Liver (tissue), 3 donors: ENCODE data around the gene PDE9A.

Source experiments
- HNF4G ChIP-seq: IDR thresholded peaks from 2 replicates; pipeline ENCODE4 v1.6.1; 2016; ENCODE audit warnings: antibody characterized with exemption
- RXRA ChIP-seq, 2 donors: IDR thresholded peaks; 2 replicates each; pipeline ENCODE4 v1.6.1; 2017 to 2018; ENCODE audit warnings: antibody characterized with exemption in 2 of 2, mild to moderate bottlenecking in 1 of 2
- TAF1 ChIP-seq: conservative IDR thresholded peaks from 2 replicates; pipeline ENCODE4 v1.6.1; 2016; ENCODE audit warnings: antibody characterized with exemption, mild to moderate bottlenecking
- YY1 ChIP-seq: IDR thresholded peaks from 2 replicates; pipeline ENCODE4 v1.6.1; 2016; ENCODE audit warnings: antibody characterized with exemption, mild to moderate bottlenecking
- TF ChIP-seq, protein P1 (sequence below): fragments of 150-350 bp; IDR thresholded peaks from 2 replicates; pipeline ENCODE4 v1.5.1; 2017; ENCODE audit warnings: improper control_type of control experiment, low read depth, low read length; ENCODE audit not compliant: missing input control
- TF ChIP-seq, protein P2 (sequence below): IDR thresholded peaks from 2 replicates; pipeline ENCODE4 v1.6.1; 2016; ENCODE audit warnings: antibody characterized with exemption
- TF ChIP-seq, protein P3 (sequence below): IDR thresholded peaks from 2 replicates; pipeline ENCODE4 v1.6.1; 2016; ENCODE audit warnings: antibody characterized with exemption, mild to moderate bottlenecking
- donor health status: healthy.
- donor health status: healthy.

DNA sequence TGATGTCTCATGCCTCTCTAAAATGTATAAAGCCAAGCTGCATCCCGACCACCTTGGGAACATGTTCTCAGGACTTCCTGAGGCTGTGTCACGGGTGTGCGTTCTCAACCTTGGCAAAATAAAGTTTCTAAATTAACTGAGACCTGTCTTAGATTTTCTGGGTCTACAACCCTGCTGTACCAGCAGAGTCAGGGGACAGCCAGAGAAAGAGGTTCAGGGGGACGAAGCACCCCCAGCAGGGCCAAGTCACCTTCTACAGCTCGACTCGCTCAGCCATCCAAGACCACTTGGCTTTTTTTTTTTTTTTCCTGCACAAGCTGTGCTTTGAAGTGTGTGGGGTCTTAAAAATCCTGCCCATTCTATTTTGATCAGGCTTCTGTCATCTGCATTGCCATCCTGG, 28.5 kb upstream of the PDE9A start:
- TF ChIP-seq, protein P1, sequence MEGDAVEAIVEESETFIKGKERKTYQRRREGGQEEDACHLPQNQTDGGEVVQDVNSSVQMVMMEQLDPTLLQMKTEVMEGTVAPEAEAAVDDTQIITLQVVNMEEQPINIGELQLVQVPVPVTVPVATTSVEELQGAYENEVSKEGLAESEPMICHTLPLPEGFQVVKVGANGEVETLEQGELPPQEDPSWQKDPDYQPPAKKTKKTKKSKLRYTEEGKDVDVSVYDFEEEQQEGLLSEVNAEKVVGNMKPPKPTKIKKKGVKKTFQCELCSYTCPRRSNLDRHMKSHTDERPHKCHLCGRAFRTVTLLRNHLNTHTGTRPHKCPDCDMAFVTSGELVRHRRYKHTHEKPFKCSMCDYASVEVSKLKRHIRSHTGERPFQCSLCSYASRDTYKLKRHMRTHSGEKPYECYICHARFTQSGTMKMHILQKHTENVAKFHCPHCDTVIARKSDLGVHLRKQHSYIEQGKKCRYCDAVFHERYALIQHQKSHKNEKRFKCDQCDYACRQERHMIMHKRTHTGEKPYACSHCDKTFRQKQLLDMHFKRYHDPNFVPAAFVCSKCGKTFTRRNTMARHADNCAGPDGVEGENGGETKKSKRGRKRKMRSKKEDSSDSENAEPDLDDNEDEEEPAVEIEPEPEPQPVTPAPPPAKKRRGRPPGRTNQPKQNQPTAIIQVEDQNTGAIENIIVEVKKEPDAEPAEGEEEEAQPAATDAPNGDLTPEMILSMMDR: no peak
- TF ChIP-seq TAF1 (no peak), RXRA (IDR thresholded peaks at IDR 0.05) (no peak), YY1 (no peak), HNF4G (no peak)
- TF ChIP-seq, protein P2, sequence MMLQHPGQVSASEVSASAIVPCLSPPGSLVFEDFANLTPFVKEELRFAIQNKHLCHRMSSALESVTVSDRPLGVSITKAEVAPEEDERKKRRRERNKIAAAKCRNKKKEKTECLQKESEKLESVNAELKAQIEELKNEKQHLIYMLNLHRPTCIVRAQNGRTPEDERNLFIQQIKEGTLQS: no peak
- TF ChIP-seq, protein P3, sequence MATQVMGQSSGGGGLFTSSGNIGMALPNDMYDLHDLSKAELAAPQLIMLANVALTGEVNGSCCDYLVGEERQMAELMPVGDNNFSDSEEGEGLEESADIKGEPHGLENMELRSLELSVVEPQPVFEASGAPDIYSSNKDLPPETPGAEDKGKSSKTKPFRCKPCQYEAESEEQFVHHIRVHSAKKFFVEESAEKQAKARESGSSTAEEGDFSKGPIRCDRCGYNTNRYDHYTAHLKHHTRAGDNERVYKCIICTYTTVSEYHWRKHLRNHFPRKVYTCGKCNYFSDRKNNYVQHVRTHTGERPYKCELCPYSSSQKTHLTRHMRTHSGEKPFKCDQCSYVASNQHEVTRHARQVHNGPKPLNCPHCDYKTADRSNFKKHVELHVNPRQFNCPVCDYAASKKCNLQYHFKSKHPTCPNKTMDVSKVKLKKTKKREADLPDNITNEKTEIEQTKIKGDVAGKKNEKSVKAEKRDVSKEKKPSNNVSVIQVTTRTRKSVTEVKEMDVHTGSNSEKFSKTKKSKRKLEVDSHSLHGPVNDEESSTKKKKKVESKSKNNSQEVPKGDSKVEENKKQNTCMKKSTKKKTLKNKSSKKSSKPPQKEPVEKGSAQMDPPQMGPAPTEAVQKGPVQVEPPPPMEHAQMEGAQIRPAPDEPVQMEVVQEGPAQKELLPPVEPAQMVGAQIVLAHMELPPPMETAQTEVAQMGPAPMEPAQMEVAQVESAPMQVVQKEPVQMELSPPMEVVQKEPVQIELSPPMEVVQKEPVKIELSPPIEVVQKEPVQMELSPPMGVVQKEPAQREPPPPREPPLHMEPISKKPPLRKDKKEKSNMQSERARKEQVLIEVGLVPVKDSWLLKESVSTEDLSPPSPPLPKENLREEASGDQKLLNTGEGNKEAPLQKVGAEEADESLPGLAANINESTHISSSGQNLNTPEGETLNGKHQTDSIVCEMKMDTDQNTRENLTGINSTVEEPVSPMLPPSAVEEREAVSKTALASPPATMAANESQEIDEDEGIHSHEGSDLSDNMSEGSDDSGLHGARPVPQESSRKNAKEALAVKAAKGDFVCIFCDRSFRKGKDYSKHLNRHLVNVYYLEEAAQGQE: no peak
